ENCODE results near the gene TBX5. TPM values are rescaled to one million over a fixed set of nuclear protein-coding genes. Genes with fewer than 3 reads are reported as not detected.
A peak's percentile ranks its signal among the peaks of the same experiment; 100 is the strongest.

The TBX5 gene
- polyA plus RNA-seq, 1 donor (not counting 4 experiments of a cell fraction or from before 2014, with no cell fraction given) = not detected

- Histone ChIP-seq H3K9ac (ENCODE audit: control insufficient read depth, extremely low read depth, insufficient read depth, low read length) (no peak overlapping the region), H3K9me1 (ENCODE audit: control insufficient read depth, extremely low read depth, insufficient read depth, low read length) (no peaks in the 10 kb centered on the region), H3K36me3 (ENCODE audit: control insufficient read depth in 2 of 2, extremely low read depth in 1 of 2, insufficient read depth in 2 of 2, low read length in 2 of 2) (no peaks in the 10 kb centered on the region), H3K27ac (ENCODE audit: control insufficient read depth, insufficient read depth, low read length) (no peak overlapping the region), H3K4me1 (ENCODE audit: control insufficient read depth, extremely low read depth, insufficient read depth, low read length) (no peaks in the 10 kb centered on the region), H2AFZ (ENCODE audit: control insufficient read depth, low read length) (no peak overlapping the region), H4K20me1 (ENCODE audit: control insufficient read depth, extremely low read depth, insufficient read depth, low read length) (no peaks in the 10 kb centered on the region), H3K79me2 (ENCODE audit: control insufficient read depth, insufficient read depth, low read length) (no peaks in the 10 kb centered on the region), H3K9me3 (ENCODE audit: control insufficient read depth, low read depth, low read length) (no peaks in the 10 kb centered on the region), H3K4me3 (ENCODE audit: control insufficient read depth in 2 of 3, extremely low read depth in 1 of 3, insufficient read depth in 2 of 3, low read depth in 1 of 3, low read length in 3 of 3) (no peak overlapping the region), H3K4me2 (ENCODE audit: control insufficient read depth, extremely low read depth, insufficient read depth, low read depth, low read length) (no peak overlapping the region), H3K27me3 (ENCODE audit: control insufficient read depth, extremely low read depth, insufficient read depth, low read length) (peaks cover 89% of the 10 kb centered on the region)
- FAIRE-seq (no peak), DNase-seq (ENCODE audit: low read depth, low spot score) (no peak)
- no peak for TF ChIP-seq CTCF (optimal IDR thresholded peaks at IDR 0.05 in 1 of 3, IDR thresholded peaks at IDR 0.05 in 1 of 3, conservative IDR thresholded peaks at IDR 0.05 in 1 of 3; ENCODE audit: extremely low read depth in 1 of 3, insufficient read depth in 2 of 3, low read length in 3 of 3)
- TF ChIP-seq EZH2 (IDR thresholded peaks at IDR 0.05; ENCODE audit: low read length) = peak; percentile 19
- dilution Hi-C loops (cut with MboI; ENCODE audit: extremely low pct_ligation_motif_present, low sequenced_read_pairs) = no loop called here
Measured at GRCh38 chr12:114444422-114445279, 38.7 kb upstream of the TBX5 start.

GRCh38 chr12:114443607-114444421 is 37.9 kb upstream of the TBX5 start:
- dilution Hi-C loops (cut with MboI; ENCODE audit: extremely low pct_ligation_motif_present, low sequenced_read_pairs) = no loop called here
- Histone ChIP-seq H3K9me3 (ENCODE audit: control insufficient read depth, low read depth, low read length) (no peaks in the 10 kb centered on the region), H3K36me3 (ENCODE audit: control insufficient read depth in 2 of 2, extremely low read depth in 1 of 2, insufficient read depth in 2 of 2, low read length in 2 of 2) (no peaks in the 10 kb centered on the region), H3K27ac (ENCODE audit: control insufficient read depth, insufficient read depth, low read length) (no peak overlapping the region), H3K27me3 (ENCODE audit: control insufficient read depth, extremely low read depth, insufficient read depth, low read length) (peaks cover 97% of the 10 kb centered on the region), H2AFZ (ENCODE audit: control insufficient read depth, low read length) (no peak overlapping the region), H3K9me1 (ENCODE audit: control insufficient read depth, extremely low read depth, insufficient read depth, low read length) (no peaks in the 10 kb centered on the region), H4K20me1 (ENCODE audit: control insufficient read depth, extremely low read depth, insufficient read depth, low read length) (no peaks in the 10 kb centered on the region), H3K9ac (ENCODE audit: control insufficient read depth, extremely low read depth, insufficient read depth, low read length) (no peak overlapping the region), H3K4me2 (ENCODE audit: control insufficient read depth, extremely low read depth, insufficient read depth, low read depth, low read length) (no peak overlapping the region), H3K4me1 (ENCODE audit: control insufficient read depth, extremely low read depth, insufficient read depth, low read length) (no peaks in the 10 kb centered on the region), H3K4me3 (ENCODE audit: control insufficient read depth in 2 of 3, extremely low read depth in 1 of 3, insufficient read depth in 2 of 3, low read depth in 1 of 3, low read length in 3 of 3) (no peak overlapping the region), H3K79me2 (ENCODE audit: control insufficient read depth, insufficient read depth, low read length) (no peaks in the 10 kb centered on the region)
- TF ChIP-seq EZH2 (IDR thresholded peaks at IDR 0.05; ENCODE audit: low read length) = no peak
- TF ChIP-seq CTCF (optimal IDR thresholded peaks at IDR 0.05 in 1 of 3, IDR thresholded peaks at IDR 0.05 in 1 of 3, conservative IDR thresholded peaks at IDR 0.05 in 1 of 3; ENCODE audit: extremely low read depth in 1 of 3, insufficient read depth in 2 of 3, low read length in 3 of 3) = no peak
- FAIRE-seq = no peak
- no peak for DNase-seq (ENCODE audit: low read depth, low spot score)
